Measurements from ENCODE around the gene BARD1.

Gene BARD1

DNA sequence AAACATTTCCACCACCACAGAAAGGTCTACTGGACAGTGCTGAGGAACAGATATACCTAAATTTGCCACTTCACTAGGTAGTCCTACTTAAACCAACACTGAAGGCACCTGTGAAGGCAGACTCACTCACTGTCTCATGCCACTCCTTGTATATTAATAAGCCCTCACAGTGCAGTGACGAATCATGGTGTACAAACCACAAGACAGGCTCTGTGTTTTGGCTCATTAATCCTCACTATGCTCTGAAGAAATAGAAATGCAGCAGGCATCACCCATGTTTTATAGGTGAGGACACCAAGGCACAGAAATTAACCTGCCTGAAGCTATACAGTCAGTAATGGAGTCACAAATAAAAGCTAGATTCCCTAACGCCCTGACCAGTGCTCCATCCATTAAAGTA lies 44.3 kb downstream of the BARD1 start:
- Histone ChIP-seq H3K4me3 (ENCODE audit: low read depth, low read length, poor library complexity, severe bottlenecking) (no peak overlapping the region), H2AFZ (ENCODE audit: low read length) (no peak overlapping the region), H3K27ac (ENCODE audit: low read depth, low read length, poor library complexity, severe bottlenecking) (no peak overlapping the region), H3K9me2 (ENCODE audit: low read depth, low read length) (no peaks in the 10 kb centered on the region), H3K9me3 (ENCODE audit: low read length) (no peaks in the 10 kb centered on the region), H3K36me3 (ENCODE audit: insufficient read depth, low read length) (peaks cover 88% of the 10 kb centered on the region), H3K4me2 (ENCODE audit: low read length) (no peak overlapping the region), H4K20me1 (ENCODE audit: insufficient read depth, low read length) (no peaks in the 10 kb centered on the region), H3K27me3 (ENCODE audit: insufficient read depth, low read length) (no peaks in the 10 kb centered on the region), H3K4me1 (ENCODE audit: insufficient read depth, low read length, severe bottlenecking) (no peaks in the 10 kb centered on the region), H3F3A (ENCODE audit: insufficient read depth, low read length) (no peaks in the 10 kb centered on the region), H3K79me2 (ENCODE audit: insufficient read depth, low read length) (no peaks in the 10 kb centered on the region), H3K9ac (ENCODE audit: low read length) (no peak overlapping the region)
- TF ChIP-seq, protein P1, sequence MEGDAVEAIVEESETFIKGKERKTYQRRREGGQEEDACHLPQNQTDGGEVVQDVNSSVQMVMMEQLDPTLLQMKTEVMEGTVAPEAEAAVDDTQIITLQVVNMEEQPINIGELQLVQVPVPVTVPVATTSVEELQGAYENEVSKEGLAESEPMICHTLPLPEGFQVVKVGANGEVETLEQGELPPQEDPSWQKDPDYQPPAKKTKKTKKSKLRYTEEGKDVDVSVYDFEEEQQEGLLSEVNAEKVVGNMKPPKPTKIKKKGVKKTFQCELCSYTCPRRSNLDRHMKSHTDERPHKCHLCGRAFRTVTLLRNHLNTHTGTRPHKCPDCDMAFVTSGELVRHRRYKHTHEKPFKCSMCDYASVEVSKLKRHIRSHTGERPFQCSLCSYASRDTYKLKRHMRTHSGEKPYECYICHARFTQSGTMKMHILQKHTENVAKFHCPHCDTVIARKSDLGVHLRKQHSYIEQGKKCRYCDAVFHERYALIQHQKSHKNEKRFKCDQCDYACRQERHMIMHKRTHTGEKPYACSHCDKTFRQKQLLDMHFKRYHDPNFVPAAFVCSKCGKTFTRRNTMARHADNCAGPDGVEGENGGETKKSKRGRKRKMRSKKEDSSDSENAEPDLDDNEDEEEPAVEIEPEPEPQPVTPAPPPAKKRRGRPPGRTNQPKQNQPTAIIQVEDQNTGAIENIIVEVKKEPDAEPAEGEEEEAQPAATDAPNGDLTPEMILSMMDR (IDR thresholded peaks at IDR 0.05; ENCODE audit: low read length): no peak
- TF ChIP-seq EZH2 (IDR thresholded peaks at IDR 0.05; ENCODE audit: borderline replicate concordance, low read length): no peak

DNA sequence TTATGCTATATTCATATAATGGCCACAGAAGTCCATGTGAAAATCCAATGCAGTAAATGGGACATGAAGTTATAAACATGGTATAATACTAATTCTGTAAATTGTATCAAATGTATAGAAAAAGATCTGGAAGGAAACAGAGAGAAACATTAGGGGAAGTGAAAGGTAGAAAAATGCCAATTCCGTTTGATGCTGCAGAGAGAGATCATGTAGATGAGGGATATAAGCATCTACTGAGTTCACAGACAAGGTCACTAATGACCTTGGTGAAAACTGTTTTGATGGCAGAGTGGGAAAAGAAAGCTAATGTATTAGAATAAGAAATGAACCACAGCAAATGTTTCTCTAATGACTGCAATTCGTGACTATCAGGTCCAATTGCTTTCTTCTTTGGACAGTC lies 56.0 kb downstream of the BARD1 start:
- H3K4me1 ChIP-seq (ENCODE audit: insufficient read depth, low read length, severe bottlenecking): no peaks in the 10 kb centered on the region
- peaks cover 96% of the 10 kb centered on the region for H3K36me3 ChIP-seq (ENCODE audit: insufficient read depth, low read length)
- no peak overlapping the region for H2AFZ ChIP-seq (ENCODE audit: low read length)
- H3F3A ChIP-seq (ENCODE audit: insufficient read depth, low read length): no peaks in the 10 kb centered on the region; the same call in 1 of the 2 replicates
- H3K9me2 ChIP-seq (ENCODE audit: low read depth, low read length): no peaks in the 10 kb centered on the region
- H4K20me1 ChIP-seq (ENCODE audit: insufficient read depth, low read length): no peaks in the 10 kb centered on the region
- H3K4me3 ChIP-seq (ENCODE audit: low read depth, low read length, poor library complexity, severe bottlenecking): no peak overlapping the region
- peaks cover 5% of the 10 kb centered on the region; the same call in 1 of the 2 replicates for H3K79me2 ChIP-seq (ENCODE audit: insufficient read depth, low read length)
- no peaks in the 10 kb centered on the region for H3K9me3 ChIP-seq (ENCODE audit: low read length)
- H3K27me3 ChIP-seq (ENCODE audit: insufficient read depth, low read length): no peaks in the 10 kb centered on the region
- H3K9ac ChIP-seq (ENCODE audit: low read length): no peak overlapping the region
- no peak for TF ChIP-seq EZH2 (IDR thresholded peaks at IDR 0.05; ENCODE audit: borderline replicate concordance, low read length)
- TF ChIP-seq, protein P1 (IDR thresholded peaks at IDR 0.05; ENCODE audit: low read length): no peak
- H3K4me2 ChIP-seq (ENCODE audit: low read length): no peak overlapping the region
- H3K27ac ChIP-seq (ENCODE audit: low read depth, low read length, poor library complexity, severe bottlenecking): no peak overlapping the region

DNA sequence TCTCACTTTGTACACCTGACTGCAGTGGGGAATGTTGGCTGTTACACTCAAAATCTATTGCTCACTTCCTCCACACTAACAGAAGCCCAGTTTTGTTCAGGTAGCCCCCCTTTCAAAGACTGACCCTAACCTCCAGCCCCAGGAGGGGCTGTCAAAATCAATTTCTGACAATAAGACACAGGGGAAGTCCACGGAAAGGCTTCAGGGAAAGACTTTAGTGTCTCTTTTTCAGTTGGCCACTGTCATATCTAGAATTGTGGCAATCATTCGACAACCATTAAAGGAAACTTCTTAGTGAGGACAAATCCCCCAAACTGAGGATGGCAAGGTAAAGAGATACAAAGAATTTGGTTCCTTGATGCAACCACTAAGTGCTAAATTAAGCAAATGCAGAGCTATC lies 59.0 kb downstream of the BARD1 start:
- no peak overlapping the region for H3K4me3 ChIP-seq (ENCODE audit: low read depth, low read length, poor library complexity, severe bottlenecking)
- H3K79me2 ChIP-seq (ENCODE audit: insufficient read depth, low read length): no peaks in the 10 kb centered on the region
- H3K27me3 ChIP-seq (ENCODE audit: insufficient read depth, low read length): no peaks in the 10 kb centered on the region
- H3K27ac ChIP-seq (ENCODE audit: low read depth, low read length, poor library complexity, severe bottlenecking): no peak overlapping the region
- no peaks in the 10 kb centered on the region for H3K9me3 ChIP-seq (ENCODE audit: low read length)
- H3F3A ChIP-seq (ENCODE audit: insufficient read depth, low read length): no peaks in the 10 kb centered on the region
- no peak for TF ChIP-seq EZH2 (IDR thresholded peaks at IDR 0.05; ENCODE audit: borderline replicate concordance, low read length)
- TF ChIP-seq, protein P1 (IDR thresholded peaks at IDR 0.05; ENCODE audit: low read length): no peak
- H3K9ac ChIP-seq (ENCODE audit: low read length): no peak overlapping the region
- no peaks in the 10 kb centered on the region for H3K4me1 ChIP-seq (ENCODE audit: insufficient read depth, low read length, severe bottlenecking)
- H3K4me2 ChIP-seq (ENCODE audit: low read length): no peak overlapping the region
- H2AFZ ChIP-seq (ENCODE audit: low read length): no peak overlapping the region
- H4K20me1 ChIP-seq (ENCODE audit: insufficient read depth, low read length): no peaks in the 10 kb centered on the region
- H3K36me3 ChIP-seq (ENCODE audit: insufficient read depth, low read length): peaks cover 84% of the 10 kb centered on the region
- no peaks in the 10 kb centered on the region for H3K9me2 ChIP-seq (ENCODE audit: low read depth, low read length)

All from OCI-LY1 (cell line).